IMR-90 (cell line): Measurements from ENCODE around the gene SHROOM1. TPM values are rescaled to one million over a fixed set of nuclear protein-coding genes. Genes with fewer than 3 reads are reported as not detected.

Source experiments
- ATAC-seq: fragments of 200-7000 bp; cut with Tn5 transposase; 2 replicates; pipeline ENCODE4 v1.9.1; 2020; ENCODE audit warnings: low read depth, mild to moderate bottlenecking, moderate library complexity
- BruUV-seq: library from RNA; stranded (reverse); fragments of 400-500 nt; replicated peaks from 2 replicates; lab custom pipeline; 2021; lab: Mats Ljungman, UMichigan
- CTCF ChIA-PET: fragments of 300-600 bp; formaldehyde crosslinking; extraction: SDS; loops from one replicate; lab custom pipeline; 2021; ENCODE audit warnings: antibody characterized with exemption; lab: Yijun Ruan, JAX
- POLR2A ChIA-PET: fragments of 300-600 bp; sonication (Branson Sonifier 250); formaldehyde crosslinking; loops from one replicate; lab custom pipeline; 2022; ENCODE audit warnings: antibody characterized with exemption; ENCODE audit not compliant: unreplicated experiment; lab: Charles Lee
- DNase-seq: peaks from one replicate; pipeline ENCODE4 v3.0.0; 2013
- H2AFZ ChIP-seq: replicated peaks from 2 replicates; pipeline ENCODE3; 2013; ENCODE audit warnings: low read length, mild to moderate bottlenecking; ENCODE audit not compliant: poor library complexity
- H2AK5ac ChIP-seq: 2 replicates; pipeline ENCODE4 v1.6.1; 2013; ENCODE audit warnings: low read depth, low read length, inconsistent platforms
- H2AK9ac ChIP-seq: replicated peaks from 2 replicates; pipeline ENCODE3; 2013; ENCODE audit warnings: mild to moderate bottlenecking, low read depth, low read length, moderate library complexity; ENCODE audit not compliant: poor library complexity
- H2BK120ac ChIP-seq: 2 replicates; pipeline ENCODE4 v1.6.1; 2013; ENCODE audit warnings: low read depth, low read length, inconsistent platforms
- H2BK15ac ChIP-seq: 3 replicates; pipeline ENCODE4 v1.6.1; 2013; ENCODE audit warnings: low read depth, low read length, inconsistent platforms
- H2BK20ac ChIP-seq: 2 replicates; pipeline ENCODE4 v1.6.1; 2013; ENCODE audit warnings: low read depth, mild to moderate bottlenecking, inconsistent platforms, low read length, moderate library complexity
- H2BK5ac ChIP-seq: 2 replicates; pipeline ENCODE4 v1.6.1; 2013; ENCODE audit warnings: mild to moderate bottlenecking, low read depth, low read length, inconsistent platforms; ENCODE audit not compliant: poor library complexity, severe bottlenecking
- H3K14ac ChIP-seq: replicated peaks from 2 replicates; pipeline ENCODE4 v1.6.1; 2013; ENCODE audit warnings: low read depth, low read length, inconsistent platforms
- H3K18ac ChIP-seq: 2 replicates; pipeline ENCODE4 v1.6.1; 2013; ENCODE audit warnings: low read depth, low read length, control low read depth
- H3K23ac ChIP-seq: 2 replicates; pipeline ENCODE4 v1.6.1; 2013; ENCODE audit warnings: low read depth, low read length, inconsistent platforms
- H3K27ac ChIP-seq: 2 replicates; pipeline ENCODE4 v1.5.1; 2013; ENCODE audit warnings: mild to moderate bottlenecking, control low read depth, low read length; ENCODE audit not compliant: insufficient read depth
- H3K27me3 ChIP-seq: 2 replicates; pipeline ENCODE4 v1.6.1; 2013; ENCODE audit warnings: low read length; ENCODE audit not compliant: control insufficient read depth, insufficient read depth
- H3K36me3 ChIP-seq: 2 replicates; pipeline ENCODE4 v1.6.1; 2013; ENCODE audit warnings: low read length, mixed read lengths; ENCODE audit not compliant: control insufficient read depth, insufficient read depth
- H3K4ac ChIP-seq: 2 replicates; pipeline ENCODE4 v1.6.1; 2013; ENCODE audit warnings: low read depth, low read length, inconsistent platforms
- H3K4me1 ChIP-seq: 2 replicates; pipeline ENCODE4 v1.6.1; 2013; ENCODE audit warnings: low read length, mixed read lengths; ENCODE audit not compliant: control insufficient read depth, insufficient read depth
- H3K4me2 ChIP-seq: 2 replicates; pipeline ENCODE4 v1.6.1; 2013; ENCODE audit warnings: low read depth, mild to moderate bottlenecking, control low read depth, low read length, moderate library complexity
- H3K4me3 ChIP-seq: 2 replicates; pipeline ENCODE4 v1.5.1; 2013; ENCODE audit warnings: low read depth, mild to moderate bottlenecking, control low read depth, low read length, moderate library complexity; ENCODE audit not compliant: insufficient read depth
- H3K56ac ChIP-seq: 2 replicates; pipeline ENCODE4 v1.6.1; 2013; ENCODE audit warnings: low read length, inconsistent platforms; ENCODE audit not compliant: insufficient read depth; ENCODE audit errors: extremely low read depth
- H3K79me1 ChIP-seq, 2 experiments: 2 replicates each; pipeline ENCODE4 v1.6.1; 2013; ENCODE audit warnings: low read length in 2 of 2, inconsistent platforms in 1 of 2, low read depth in 1 of 2
- H3K9ac ChIP-seq: 2 replicates; pipeline ENCODE4 v1.6.1; 2013; ENCODE audit warnings: low read depth, low read length, control low read depth
- H3K9me1 ChIP-seq: 2 replicates; pipeline ENCODE4 v1.6.1; 2013; ENCODE audit warnings: low read length, inconsistent platforms; ENCODE audit not compliant: insufficient read depth
- H3K9me3 ChIP-seq: 2 replicates; pipeline ENCODE4 v1.6.1; 2013; ENCODE audit warnings: low read length; ENCODE audit not compliant: control insufficient read depth, insufficient read depth
- H4K20me1 ChIP-seq: 2 replicates; pipeline ENCODE4 v1.6.1; 2013; ENCODE audit warnings: low read length, inconsistent platforms; ENCODE audit not compliant: insufficient read depth
- H4K5ac ChIP-seq: 2 replicates; pipeline ENCODE4 v1.6.1; 2013; ENCODE audit warnings: mild to moderate bottlenecking, low read depth, low read length, control low read depth
- H4K8ac ChIP-seq, 2 experiments: 2 replicates each; pipeline ENCODE4 v1.6.1; 2013; ENCODE audit warnings: low read depth in 2 of 2, low read length in 2 of 2, control low read depth in 1 of 2, inconsistent platforms in 1 of 2
- H4K91ac ChIP-seq: 2 replicates; pipeline ENCODE4 v1.6.1; 2013; ENCODE audit warnings: low read depth, low read length, inconsistent platforms; ENCODE audit not compliant: insufficient read depth
- BHLHE40 ChIP-seq: fragments of 150-350 bp; IDR thresholded peaks from 2 replicates; pipeline ENCODE4 v1.6.1; 2016; ENCODE audit warnings: mild to moderate bottlenecking, low read depth, low read length
- CEBPB ChIP-seq: IDR thresholded peaks from 2 replicates; pipeline ENCODE4 v1.6.1; 2012; ENCODE audit warnings: low read depth, low read length, improper control_type of control experiment
- CTCF ChIP-seq: conservative IDR thresholded peaks from 2 replicates; pipeline ENCODE4 v1.5.1; 2012; ENCODE audit warnings: mild to moderate bottlenecking, low read depth, low read length, improper control_type of control experiment
- MXI1 ChIP-seq: IDR thresholded peaks from 2 replicates; pipeline ENCODE4 v1.6.1; 2012; ENCODE audit warnings: low read depth, mild to moderate bottlenecking, low read length, moderate library complexity, borderline replicate concordance
- RAD21 ChIP-seq: IDR thresholded peaks from 2 replicates; pipeline ENCODE4 v1.6.1; 2012; ENCODE audit warnings: low read length, improper control_type of control experiment
- WGBS, 2 experiments: methylation state at CpG; one replicate each; pipeline versions ENCODE4 v1.1.5 to v1.1.7; 2013; ENCODE audit warnings: missing lambda C conversion rate in 2 of 2; ENCODE audit not compliant: insufficient read length in 1 of 2; ENCODE audit errors: extremely low coverage in 2 of 2; 5-methylcytosine and 5-hydroxymethylcytosine counted together
- dilution Hi-C: fragments of 300-500 bp; cut with HindIII; formaldehyde crosslinking; loops from one replicate; pipeline ENCODE4 v1.14.3; 2018; ENCODE audit warnings: low sequenced_read_pairs; ENCODE audit not compliant: unreplicated experiment
- in situ Hi-C: fragments of 300-500 bp; cut with MboI; formaldehyde crosslinking; loops from 3 replicates; pipeline ENCODE4 v1.14.3; 2019; ENCODE audit warnings: low sequenced_read_pairs, inconsistent platforms, mixed read lengths
- intact Hi-C: fragments of 100-400 bp; cut with micrococcal nuclease; formaldehyde crosslinking; loops from 2 replicates; pipeline ENCODE4 v1.10.0; 2022
- polyA plus RNA-seq, 3 experiments: library from polyadenylated mRNA; depleted of rRNA; stranded (reverse); fragments of >200 nt; gene quantifications; 2 replicates each; pipeline ENCODE4 v1.2.3, GENCODE V29; 2012; ENCODE audit warnings: low replicate concordance in 1 of 3
- total RNA-seq: library from RNA; depleted of rRNA; stranded (reverse); fragments of >200 nt; gene quantifications from 2 replicates; pipeline ENCODE4 v1.2.3, GENCODE V29; 2012
- TF ChIP-seq, protein P1 (sequence below): fragments of 150-350 bp; IDR thresholded peaks from 2 replicates; pipeline ENCODE4 v1.6.1; 2016; ENCODE audit warnings: low read depth, mild to moderate bottlenecking, low read length, moderate library complexity, borderline replicate concordance

Gene SHROOM1
- total and polyA plus RNA-seq, 2 of the 4 experiments (the other 2 are of a cell fraction), result 1.4 to 6.3 TPM

GRCh38 chr5:132808866-132809265, 21.6 kb downstream of the SHROOM1 start:
- Histone ChIP-seq H3K23ac (no peak overlapping the region), H3K27ac (no peak overlapping the region), H3K27me3 (peaks cover 38% of the 10 kb centered on the region), H2BK120ac (no peak overlapping the region), H4K5ac (no peak overlapping the region), H3K9me1 (no peaks in the 10 kb centered on the region), H2AK5ac (no peak overlapping the region), H2BK20ac (no peak overlapping the region), H3K56ac (no peak overlapping the region), H3K9ac (no peak overlapping the region), H3K36me3 (no peaks in the 10 kb centered on the region), H3K79me1 (no peaks in the 10 kb centered on the region), H4K8ac (no peak overlapping the region), H3K9me3 (no peaks in the 10 kb centered on the region), H3K4me2 (no peak overlapping the region), H2AFZ (no peak overlapping the region), H2BK5ac (no peak overlapping the region), H3K4me3 (no peak overlapping the region), H2AK9ac (no peak overlapping the region), H3K4me1 (no peaks in the 10 kb centered on the region), H3K4ac (no peak overlapping the region), H4K91ac (no peak overlapping the region), H3K18ac (no peak overlapping the region), H4K20me1 (no peaks in the 10 kb centered on the region), H3K14ac (no peak overlapping the region), H2BK15ac (no peak overlapping the region)
- DNase-seq, result no peak
- dilution Hi-C loops (no loop called here), in situ Hi-C loops (no loop called here), intact Hi-C loops (no loop called here)
- no peak for TF ChIP-seq RAD21
- no peak for TF ChIP-seq MXI1
- TF ChIP-seq BHLHE40, result no peak
- TF ChIP-seq CEBPB, result no peak
- TF ChIP-seq, protein P1, sequence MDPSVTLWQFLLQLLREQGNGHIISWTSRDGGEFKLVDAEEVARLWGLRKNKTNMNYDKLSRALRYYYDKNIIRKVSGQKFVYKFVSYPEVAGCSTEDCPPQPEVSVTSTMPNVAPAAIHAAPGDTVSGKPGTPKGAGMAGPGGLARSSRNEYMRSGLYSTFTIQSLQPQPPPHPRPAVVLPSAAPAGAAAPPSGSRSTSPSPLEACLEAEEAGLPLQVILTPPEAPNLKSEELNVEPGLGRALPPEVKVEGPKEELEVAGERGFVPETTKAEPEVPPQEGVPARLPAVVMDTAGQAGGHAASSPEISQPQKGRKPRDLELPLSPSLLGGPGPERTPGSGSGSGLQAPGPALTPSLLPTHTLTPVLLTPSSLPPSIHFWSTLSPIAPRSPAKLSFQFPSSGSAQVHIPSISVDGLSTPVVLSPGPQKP, result no peak
- no peak for TF ChIP-seq CTCF
- CTCF ChIA-PET, result no interaction called here
- BruUV-seq, result no TSS peak
- ATAC-seq, result no peak
- POLR2A ChIA-PET, result no interaction called here
- WGBS, 2 experiments, result no CpG with 5 or more reads among the region's 3 CpGs
